DND-41 (cell line): ENCODE measurements around the gene ZHX3.

Source experiments
- CTCF ChIP-seq: IDR thresholded peaks from 2 replicates; pipeline ENCODE4 v1.5.1; 2012; ENCODE audit warnings: borderline replicate concordance, low read length, moderate library complexity, mild to moderate bottlenecking; ENCODE audit not compliant: poor library complexity, severe bottlenecking; ENCODE audit errors: extremely low read depth
- EZH2 ChIP-seq: IDR thresholded peaks from 3 replicates; pipeline ENCODE4 v1.6.1; 2012; ENCODE audit warnings: borderline replicate concordance, low read depth, mild to moderate bottlenecking, moderate library complexity, low read length, inconsistent platforms; ENCODE audit not compliant: severe bottlenecking

DNA sequence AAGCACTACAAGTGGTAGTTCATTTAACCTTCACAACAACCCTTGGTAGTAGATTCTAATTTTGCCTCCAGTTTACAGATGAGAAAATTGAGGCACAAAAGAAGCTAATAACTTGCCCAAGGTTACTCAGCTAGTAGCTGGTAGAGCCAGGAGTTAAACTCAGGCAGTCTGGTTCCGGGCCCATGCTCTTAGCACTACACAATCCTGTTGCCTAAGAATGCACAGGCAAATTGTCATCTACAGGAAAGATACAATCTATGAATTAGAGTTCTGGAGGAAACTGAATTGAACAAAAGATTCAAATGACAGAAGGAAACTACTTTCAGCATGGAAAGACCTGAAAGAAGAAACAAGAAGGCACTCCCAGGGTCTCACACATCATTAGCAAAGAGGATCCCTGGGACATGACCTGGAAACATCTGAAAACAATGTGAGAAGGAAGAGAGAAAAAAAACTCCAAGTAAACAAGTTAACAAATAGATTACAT lies 56.8 kb downstream of the ZHX3 start:
- TF ChIP-seq CTCF (no peak), EZH2 (no peak)
